Measurements from ENCODE around the gene TOP2A.

DNA sequence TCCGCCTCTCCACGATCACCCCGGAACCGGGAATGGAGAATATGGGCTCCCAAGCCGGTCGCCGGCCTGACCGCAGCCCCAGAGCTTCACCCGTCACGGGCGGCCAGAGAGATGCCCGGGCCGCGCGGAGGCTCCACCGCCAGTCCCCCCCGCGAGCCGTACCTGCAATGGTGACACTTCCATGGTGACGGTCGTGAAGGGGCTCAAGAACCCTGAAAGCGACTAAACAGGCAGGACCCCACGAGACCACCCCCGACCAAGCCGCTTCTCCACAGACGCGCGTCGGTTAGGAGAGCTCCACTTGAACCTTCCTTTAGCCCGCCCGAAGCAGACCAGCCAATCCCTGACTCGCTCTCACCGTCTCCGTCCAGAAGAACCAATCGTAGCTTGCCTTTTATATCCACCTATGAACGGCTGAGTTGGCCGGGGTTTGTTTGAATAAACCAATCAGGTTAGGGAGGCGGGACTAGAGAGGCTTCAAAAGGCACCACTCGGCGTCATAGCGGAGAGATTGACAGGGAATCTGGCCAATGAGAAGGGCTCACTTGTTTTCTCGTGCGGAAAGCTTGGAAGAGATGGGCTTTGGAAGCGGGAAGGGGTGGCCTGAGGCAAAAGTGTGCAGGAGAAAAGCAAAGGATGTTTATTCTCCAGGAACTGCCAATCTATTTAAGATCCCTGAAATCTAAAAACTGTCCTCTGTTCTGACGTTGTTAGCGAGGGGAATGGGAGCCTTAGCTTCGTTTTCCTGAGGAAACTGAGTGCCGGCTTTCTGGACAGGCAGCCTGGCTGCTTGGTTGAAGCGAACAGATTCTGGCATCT lies at the start of gene TOP2A:
- TF ChIP-seq POLR2A (IDR thresholded peaks at IDR 0.05) (no peak), POLR2AphosphoS5 (IDR thresholded peaks at IDR 0.05; ENCODE audit: insufficient read depth in 1 of 2, low read depth in 1 of 2) (peak; percentile 33 to 98)

Measured in vagina (tissue), 2 donors.